Liver (tissue), 9 donors: ENCODE measurements around the gene TEX55. TPM values are rescaled to one million over a fixed set of nuclear protein-coding genes. Genes with fewer than 3 reads are reported as not detected.

Experiments used
- DNase-seq: peaks from one replicate; pipeline ENCODE4 v3.0.0-alpha.2; 2017; ENCODE audit warnings: low spot score
- H3K27ac ChIP-seq, 2 donors: one replicate each; pipeline ENCODE4 v1.7.0; 2013; ENCODE audit warnings: inconsistent platforms in 2 of 2, low read length in 2 of 2, control low read depth in 1 of 2, low read depth in 1 of 2, mild to moderate bottlenecking in 1 of 2
- H3K27me3 ChIP-seq, 4 donors: one replicate each; pipeline versions ENCODE4 v1.6.1 to v1.7.0; 2013; ENCODE audit warnings: low read length in 3 of 4, inconsistent platforms in 1 of 4, mild to moderate bottlenecking in 1 of 4, moderate library complexity in 1 of 4; ENCODE audit not compliant: control insufficient read depth in 4 of 4, insufficient read depth in 4 of 4
- H3K36me3 ChIP-seq, 4 donors: one replicate each; pipeline versions ENCODE4 v1.6.1 to v1.7.0; 2013; ENCODE audit warnings: low read length in 3 of 4, mild to moderate bottlenecking in 3 of 4, low read depth in 1 of 4, moderate library complexity in 1 of 4; ENCODE audit not compliant: control insufficient read depth in 4 of 4, insufficient read depth in 3 of 4
- H3K4me1 ChIP-seq, 4 donors: one replicate each; pipeline versions ENCODE4 v1.6.1 to v1.7.0; 2013; ENCODE audit warnings: low read length in 3 of 4, mild to moderate bottlenecking in 3 of 4, moderate library complexity in 1 of 4; ENCODE audit not compliant: control insufficient read depth in 4 of 4, insufficient read depth in 4 of 4
- H3K4me3 ChIP-seq, 3 donors: one replicate each; pipeline versions ENCODE4 v1.6.1 to v1.7.0; 2013; ENCODE audit warnings: low read length in 3 of 3, control low read depth in 1 of 3, low read depth in 1 of 3, mild to moderate bottlenecking in 1 of 3
- H3K9ac ChIP-seq, 2 donors: one replicate each; pipeline ENCODE4 v1.7.0; 2013; ENCODE audit warnings: low read length in 2 of 2, mild to moderate bottlenecking in 2 of 2, moderate library complexity in 2 of 2, control low read depth in 1 of 2, low read depth in 1 of 2
- H3K9me3 ChIP-seq, 4 donors: one replicate each; pipeline versions ENCODE4 v1.6.1 to v1.7.0; 2013; ENCODE audit warnings: low read length in 3 of 4; ENCODE audit not compliant: control insufficient read depth in 4 of 4
- EGR1 ChIP-seq, 2 donors: IDR thresholded peaks; 2 replicates each; pipeline ENCODE4 v1.6.1; 2016 to 2018; ENCODE audit warnings: antibody characterized with exemption in 2 of 2, low read depth in 2 of 2
- FOXA1 ChIP-seq: IDR thresholded peaks from 2 replicates; pipeline ENCODE4 v1.6.1; 2016; ENCODE audit warnings: antibody characterized with exemption
- FOXA2 ChIP-seq: IDR thresholded peaks from 2 replicates; pipeline ENCODE4 v1.6.1; 2016; ENCODE audit warnings: antibody characterized with exemption
- GABPA ChIP-seq, 2 donors: IDR thresholded peaks in 1 of 2; conservative IDR thresholded peaks in 1 of 2; 2 replicates each; pipeline ENCODE4 v1.6.1; 2016; ENCODE audit warnings: antibody characterized with exemption in 2 of 2, mild to moderate bottlenecking in 1 of 2, moderate library complexity in 1 of 2
- HNF4A ChIP-seq, 2 donors: conservative IDR thresholded peaks; 2 replicates each; pipeline ENCODE4 v1.6.1; 2016; ENCODE audit warnings: antibody characterized with exemption in 2 of 2, mild to moderate bottlenecking in 2 of 2
- HNF4G ChIP-seq: IDR thresholded peaks from 2 replicates; pipeline ENCODE4 v1.6.1; 2016; ENCODE audit warnings: antibody characterized with exemption
- JUND ChIP-seq, 2 donors: IDR thresholded peaks; 2 replicates each; pipeline ENCODE4 v1.6.1; 2016; ENCODE audit warnings: antibody characterized with exemption in 2 of 2
- NR2F2 ChIP-seq: IDR thresholded peaks from 2 replicates; pipeline ENCODE4 v1.6.1; 2016; ENCODE audit warnings: antibody characterized with exemption
- RAD21 ChIP-seq, 2 donors: IDR thresholded peaks; 2 replicates each; pipeline ENCODE4 v1.6.1; 2016; ENCODE audit warnings: antibody characterized with exemption in 2 of 2, mild to moderate bottlenecking in 2 of 2
- RXRA ChIP-seq, 2 donors: IDR thresholded peaks; 2 replicates each; pipeline ENCODE4 v1.6.1; 2017 to 2018; ENCODE audit warnings: antibody characterized with exemption in 2 of 2, mild to moderate bottlenecking in 1 of 2
- SP1 ChIP-seq: IDR thresholded peaks from 2 replicates; pipeline ENCODE4 v1.6.1; 2018; ENCODE audit warnings: antibody characterized with exemption, mild to moderate bottlenecking
- TAF1 ChIP-seq: conservative IDR thresholded peaks from 2 replicates; pipeline ENCODE4 v1.6.1; 2016; ENCODE audit warnings: antibody characterized with exemption, mild to moderate bottlenecking
- YY1 ChIP-seq: IDR thresholded peaks from 2 replicates; pipeline ENCODE4 v1.6.1; 2016; ENCODE audit warnings: antibody characterized with exemption, mild to moderate bottlenecking
- WGBS: extraction: QIAGEN DNeasy Blood & Tissue Kit; methylation state at CpG from one replicate; pipeline ENCODE4 v1.1.7; 2013; 5-methylcytosine and 5-hydroxymethylcytosine counted together
- polyA plus RNA-seq, 2 donors: library from polyadenylated mRNA; stranded (reverse) in 1 of 2; unstranded in 1 of 2; fragments of 200-250 nt in 1 of 2; fragments of >200 nt in 1 of 2; fragmentation: Nextera tagmentation in 1 of 2; extraction: Ambion mirVana in 1 of 2; gene quantifications; one replicate each; pipeline versions ENCODE4 v1.2.1 to v1.2.3, GENCODE V29; 2013 to 2015
- total RNA-seq, 2 donors: library from RNA; depleted of rRNA; stranded (reverse); fragments of >200 nt; gene quantifications; one replicate each; pipeline ENCODE4 v1.2.3, GENCODE V29; 2014
- TF ChIP-seq, protein P1 (sequence below): fragments of 150-350 bp; IDR thresholded peaks from 2 replicates; pipeline ENCODE4 v1.5.1; 2017; ENCODE audit warnings: improper control_type of control experiment, low read depth, low read length; ENCODE audit not compliant: missing input control
- TF ChIP-seq, protein P2 (sequence below): IDR thresholded peaks from 2 replicates; pipeline ENCODE4 v1.6.1; 2016; ENCODE audit warnings: antibody characterized with exemption
- TF ChIP-seq, protein P3 (sequence below): IDR thresholded peaks from 2 replicates; pipeline ENCODE4 v1.6.1; 2016; ENCODE audit warnings: antibody characterized with exemption, mild to moderate bottlenecking
- TF ChIP-seq, protein P4 (sequence below): IDR thresholded peaks from 2 replicates; pipeline ENCODE4 v1.6.1; 2016; ENCODE audit warnings: antibody characterized with exemption
- TF ChIP-seq, protein P5 (sequence below): IDR thresholded peaks from 2 replicates; pipeline ENCODE4 v1.6.1; 2016; ENCODE audit warnings: antibody characterized with exemption
- donor health status: healthy.
- donor health status: healthy.
- donor health status: healthy.
- donor health status: healthy.
- donor health status: healthy.

The TEX55 gene
- total and polyA plus RNA-seq, 4 donors: not detected

DNA sequence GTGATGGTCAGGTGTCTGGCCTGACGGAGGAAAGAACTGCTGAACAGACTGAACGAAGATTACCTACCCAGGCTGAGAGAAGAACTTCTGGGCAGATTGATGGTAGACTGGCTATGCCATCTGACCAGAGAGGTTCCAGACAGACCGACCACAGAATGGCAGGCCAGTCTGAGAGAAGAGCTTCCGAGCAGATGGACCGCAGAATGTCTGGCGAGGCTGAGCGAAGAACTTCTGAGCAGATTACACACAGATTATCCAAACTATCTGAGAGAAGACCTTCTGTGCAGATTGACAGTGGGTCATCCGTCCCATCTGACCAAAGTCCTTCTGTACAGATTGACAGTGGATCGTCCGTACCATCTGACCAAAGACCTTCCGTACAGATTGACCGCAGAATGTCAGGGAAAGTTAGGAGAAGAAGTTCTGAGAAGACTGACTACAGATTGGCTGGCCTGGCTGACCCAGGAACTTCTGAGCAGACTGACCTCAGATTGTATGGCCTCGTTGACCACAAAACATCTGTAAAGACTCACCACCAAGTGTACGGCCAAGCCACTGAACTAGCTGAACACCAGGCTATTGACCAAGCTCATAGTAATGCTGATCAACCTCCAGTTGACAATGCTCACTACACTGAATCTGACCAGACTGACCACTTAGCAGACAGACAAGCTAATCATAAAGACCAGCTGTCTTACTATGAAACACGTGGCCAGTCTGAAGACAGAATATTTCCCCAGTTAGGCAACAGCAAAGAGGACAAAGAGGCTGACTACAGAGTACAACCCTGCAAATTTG lies 812 bp downstream of the TEX55 start:
- H3K27ac ChIP-seq: no peak overlapping the region
- WGBS: 87% methylated on average over 15 of the region's 15 CpGs
- TF ChIP-seq YY1 (no peak), FOXA2 (no peak), NR2F2 (no peak), HNF4A (conservative IDR thresholded peaks at IDR 0.05) (no peak), HNF4G (no peak), RAD21 (IDR thresholded peaks at IDR 0.05) (no peak), JUND (IDR thresholded peaks at IDR 0.05) (no peak), EGR1 (IDR thresholded peaks at IDR 0.05; ENCODE audit: low read depth in 2 of 2) (no peak), GABPA (IDR thresholded peaks at IDR 0.05 in 1 of 2, conservative IDR thresholded peaks at IDR 0.05 in 1 of 2) (no peak), RXRA (IDR thresholded peaks at IDR 0.05) (no peak), FOXA1 (no peak), SP1 (no peak), TAF1 (no peak)
- TF ChIP-seq, protein P1, sequence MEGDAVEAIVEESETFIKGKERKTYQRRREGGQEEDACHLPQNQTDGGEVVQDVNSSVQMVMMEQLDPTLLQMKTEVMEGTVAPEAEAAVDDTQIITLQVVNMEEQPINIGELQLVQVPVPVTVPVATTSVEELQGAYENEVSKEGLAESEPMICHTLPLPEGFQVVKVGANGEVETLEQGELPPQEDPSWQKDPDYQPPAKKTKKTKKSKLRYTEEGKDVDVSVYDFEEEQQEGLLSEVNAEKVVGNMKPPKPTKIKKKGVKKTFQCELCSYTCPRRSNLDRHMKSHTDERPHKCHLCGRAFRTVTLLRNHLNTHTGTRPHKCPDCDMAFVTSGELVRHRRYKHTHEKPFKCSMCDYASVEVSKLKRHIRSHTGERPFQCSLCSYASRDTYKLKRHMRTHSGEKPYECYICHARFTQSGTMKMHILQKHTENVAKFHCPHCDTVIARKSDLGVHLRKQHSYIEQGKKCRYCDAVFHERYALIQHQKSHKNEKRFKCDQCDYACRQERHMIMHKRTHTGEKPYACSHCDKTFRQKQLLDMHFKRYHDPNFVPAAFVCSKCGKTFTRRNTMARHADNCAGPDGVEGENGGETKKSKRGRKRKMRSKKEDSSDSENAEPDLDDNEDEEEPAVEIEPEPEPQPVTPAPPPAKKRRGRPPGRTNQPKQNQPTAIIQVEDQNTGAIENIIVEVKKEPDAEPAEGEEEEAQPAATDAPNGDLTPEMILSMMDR: no peak
- TF ChIP-seq, protein P2, sequence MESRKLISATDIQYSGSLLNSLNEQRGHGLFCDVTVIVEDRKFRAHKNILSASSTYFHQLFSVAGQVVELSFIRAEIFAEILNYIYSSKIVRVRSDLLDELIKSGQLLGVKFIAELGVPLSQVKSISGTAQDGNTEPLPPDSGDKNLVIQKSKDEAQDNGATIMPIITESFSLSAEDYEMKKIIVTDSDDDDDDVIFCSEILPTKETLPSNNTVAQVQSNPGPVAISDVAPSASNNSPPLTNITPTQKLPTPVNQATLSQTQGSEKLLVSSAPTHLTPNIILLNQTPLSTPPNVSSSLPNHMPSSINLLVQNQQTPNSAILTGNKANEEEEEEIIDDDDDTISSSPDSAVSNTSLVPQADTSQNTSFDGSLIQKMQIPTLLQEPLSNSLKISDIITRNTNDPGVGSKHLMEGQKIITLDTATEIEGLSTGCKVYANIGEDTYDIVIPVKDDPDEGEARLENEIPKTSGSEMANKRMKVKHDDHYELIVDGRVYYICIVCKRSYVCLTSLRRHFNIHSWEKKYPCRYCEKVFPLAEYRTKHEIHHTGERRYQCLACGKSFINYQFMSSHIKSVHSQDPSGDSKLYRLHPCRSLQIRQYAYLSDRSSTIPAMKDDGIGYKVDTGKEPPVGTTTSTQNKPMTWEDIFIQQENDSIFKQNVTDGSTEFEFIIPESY: no peak
- TF ChIP-seq, protein P3, sequence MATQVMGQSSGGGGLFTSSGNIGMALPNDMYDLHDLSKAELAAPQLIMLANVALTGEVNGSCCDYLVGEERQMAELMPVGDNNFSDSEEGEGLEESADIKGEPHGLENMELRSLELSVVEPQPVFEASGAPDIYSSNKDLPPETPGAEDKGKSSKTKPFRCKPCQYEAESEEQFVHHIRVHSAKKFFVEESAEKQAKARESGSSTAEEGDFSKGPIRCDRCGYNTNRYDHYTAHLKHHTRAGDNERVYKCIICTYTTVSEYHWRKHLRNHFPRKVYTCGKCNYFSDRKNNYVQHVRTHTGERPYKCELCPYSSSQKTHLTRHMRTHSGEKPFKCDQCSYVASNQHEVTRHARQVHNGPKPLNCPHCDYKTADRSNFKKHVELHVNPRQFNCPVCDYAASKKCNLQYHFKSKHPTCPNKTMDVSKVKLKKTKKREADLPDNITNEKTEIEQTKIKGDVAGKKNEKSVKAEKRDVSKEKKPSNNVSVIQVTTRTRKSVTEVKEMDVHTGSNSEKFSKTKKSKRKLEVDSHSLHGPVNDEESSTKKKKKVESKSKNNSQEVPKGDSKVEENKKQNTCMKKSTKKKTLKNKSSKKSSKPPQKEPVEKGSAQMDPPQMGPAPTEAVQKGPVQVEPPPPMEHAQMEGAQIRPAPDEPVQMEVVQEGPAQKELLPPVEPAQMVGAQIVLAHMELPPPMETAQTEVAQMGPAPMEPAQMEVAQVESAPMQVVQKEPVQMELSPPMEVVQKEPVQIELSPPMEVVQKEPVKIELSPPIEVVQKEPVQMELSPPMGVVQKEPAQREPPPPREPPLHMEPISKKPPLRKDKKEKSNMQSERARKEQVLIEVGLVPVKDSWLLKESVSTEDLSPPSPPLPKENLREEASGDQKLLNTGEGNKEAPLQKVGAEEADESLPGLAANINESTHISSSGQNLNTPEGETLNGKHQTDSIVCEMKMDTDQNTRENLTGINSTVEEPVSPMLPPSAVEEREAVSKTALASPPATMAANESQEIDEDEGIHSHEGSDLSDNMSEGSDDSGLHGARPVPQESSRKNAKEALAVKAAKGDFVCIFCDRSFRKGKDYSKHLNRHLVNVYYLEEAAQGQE: no peak
- TF ChIP-seq, protein P4, sequence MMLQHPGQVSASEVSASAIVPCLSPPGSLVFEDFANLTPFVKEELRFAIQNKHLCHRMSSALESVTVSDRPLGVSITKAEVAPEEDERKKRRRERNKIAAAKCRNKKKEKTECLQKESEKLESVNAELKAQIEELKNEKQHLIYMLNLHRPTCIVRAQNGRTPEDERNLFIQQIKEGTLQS: no peak
- TF ChIP-seq, protein P5, sequence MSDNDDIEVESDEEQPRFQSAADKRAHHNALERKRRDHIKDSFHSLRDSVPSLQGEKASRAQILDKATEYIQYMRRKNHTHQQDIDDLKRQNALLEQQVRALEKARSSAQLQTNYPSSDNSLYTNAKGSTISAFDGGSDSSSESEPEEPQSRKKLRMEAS: no peak
- no peak for DNase-seq
- no peaks in the 10 kb centered on the region for H3K27me3 ChIP-seq
- H3K36me3 ChIP-seq: no peaks in the 10 kb centered on the region
- H3K9ac ChIP-seq: no peak overlapping the region
- H3K4me3 ChIP-seq: no peak overlapping the region
- no peaks in the 10 kb centered on the region for H3K4me1 ChIP-seq
- no peaks in the 10 kb centered on the region for H3K9me3 ChIP-seq
